Astrocyte of the spinal cord (primary cell): ENCODE results near the gene SLC2A14.
A peak's percentile ranks its signal among the peaks of the same experiment; 100 is the strongest.
"Not testable (repeated sequence)": the region's sequence is repeated elsewhere in the genome, so short reads cannot be mapped to it uniquely, and the experiment has no call there.

Source experiments
- DNase-seq: peaks from one replicate; pipeline ENCODE4 v3.0.0; 2011; ENCODE audit warnings: low read depth, low spot score
- H3K4me3 ChIP-seq: 2 replicates; pipeline ENCODE4 v1.5.1; 2011; ENCODE audit warnings: low read depth, mild to moderate bottlenecking, low read length, moderate library complexity
- CTCF ChIP-seq: IDR thresholded peaks from 2 replicates; pipeline ENCODE4 v1.5.1; 2012; ENCODE audit warnings: low read depth, mild to moderate bottlenecking, low read length, inconsistent platforms
- in situ Hi-C: cut with HindIII; loops from 2 replicates; pipeline ENCODE4 v1.10.0; 2017; ENCODE audit warnings: low sequenced_read_pairs

The SLC2A14 gene

GRCh38 chr12:7879246-7879645 is 6.5 kb upstream of the SLC2A14 start:
- in situ Hi-C loops: no loop called here
- no peak overlapping the region for H3K4me3 ChIP-seq
- TF ChIP-seq CTCF: no peak
- no peak for DNase-seq

GRCh38 chr12:7877420-7877819 is 4.7 kb upstream of the SLC2A14 start:
- H3K4me3 ChIP-seq: no peak overlapping the region
- no peak for DNase-seq
- in situ Hi-C loops: no loop called here
- TF ChIP-seq CTCF: no peak

- DNase-seq: no peak
- no peak overlapping the region for H3K4me3 ChIP-seq
- in situ Hi-C loops: no loop called here
- TF ChIP-seq CTCF: no peak
Measured at GRCh38 chr12:7870335-7870734, 2.4 kb downstream of the SLC2A14 start.

- in situ Hi-C loops: no loop called here
- TF ChIP-seq CTCF: no peak
- DNase-seq: no peak
- H3K4me3 ChIP-seq: no peak overlapping the region
Measured at GRCh38 chr12:7869137-7869536, 3.6 kb downstream of the SLC2A14 start.

DNA sequence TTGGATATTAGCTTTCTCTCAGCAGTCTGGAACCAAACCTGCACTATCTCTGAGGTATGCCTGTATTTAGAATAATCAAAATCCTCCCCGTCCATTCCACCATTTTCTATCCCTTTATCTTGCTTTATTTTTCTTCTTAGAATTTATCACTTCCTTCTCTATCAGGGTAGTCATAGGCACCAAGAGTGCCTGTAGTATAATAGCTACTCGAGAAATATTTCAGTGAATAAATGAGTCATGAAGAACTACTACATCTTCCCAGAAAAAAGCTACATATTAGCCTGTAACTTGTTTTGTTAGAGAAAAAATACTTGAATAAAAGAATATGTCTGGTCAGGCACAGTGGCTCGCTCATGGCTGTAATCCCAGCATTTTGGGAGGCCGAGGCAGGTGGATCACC is 4.3 kb downstream of the SLC2A14 start:
- DNase-seq: peak; percentile 22
- H3K4me3 ChIP-seq: no peak overlapping the region
- TF ChIP-seq CTCF: no peak
- in situ Hi-C loops: no loop called here

- TF ChIP-seq CTCF: no peak
- DNase-seq: no peak
- in situ Hi-C loops: no loop called here
- no peak overlapping the region for H3K4me3 ChIP-seq
Measured at GRCh38 chr12:7864601-7865150, 8.0 kb downstream of the SLC2A14 start.

- H3K4me3 ChIP-seq, DNase-seq, in situ Hi-C loops: not testable (repeated sequence)
Measured at GRCh38 chr12:7862814-7863348, 9.8 kb downstream of the SLC2A14 start.

GRCh38 chr12:7862301-7862700 is 10.4 kb downstream of the SLC2A14 start:
- in situ Hi-C loops, H3K4me3 ChIP-seq, DNase-seq: not testable (repeated sequence)
